ENCODE results near the gene BDKRB2.

GRCh38 chr14:96160076-96160912 lies 44.3 kb upstream of the BDKRB2 start:
- TF ChIP-seq PATZ1 (CRISPR knock-in tag; IDR thresholded peaks at IDR 0.05; ENCODE audit: borderline replicate concordance) (no peak), SNAI2 (CRISPR knock-in tag; IDR thresholded peaks at IDR 0.05) (no peak), CSRNP3 (CRISPR knock-in tag; IDR thresholded peaks at IDR 0.05) (no peak), ISL1 (CRISPR knock-in tag; IDR thresholded peaks at IDR 0.05) (no peak), CSDC2 (CRISPR knock-in tag; IDR thresholded peaks at IDR 0.05) (no peak), ZFP3 (CRISPR knock-in tag; IDR thresholded peaks at IDR 0.05) (no peak), OSR1 (CRISPR knock-in tag; IDR thresholded peaks at IDR 0.05) (no peak)

Measured in SK-N-SH treated with all-trans-retinoic acid at 6 μM for 48 hours (cell line).